Loucy (cell line): ENCODE results near the gene RBFOX2.

Experiments
- CTCF ChIP-seq: fragments of 200-600 bp; sonication (generic); conservative IDR thresholded peaks from 2 replicates; pipeline ENCODE4 v1.5.1; 2014; ENCODE audit warnings: mild to moderate bottlenecking, antibody characterized with exemption, low read length
- EZH2phosphoT487 ChIP-seq: fragments of 200-600 bp; IDR thresholded peaks from 2 replicates; pipeline ENCODE4 v1.6.1; 2018; ENCODE audit warnings: antibody characterized with exemption, mild to moderate bottlenecking, moderate library complexity, borderline replicate concordance

DNA sequence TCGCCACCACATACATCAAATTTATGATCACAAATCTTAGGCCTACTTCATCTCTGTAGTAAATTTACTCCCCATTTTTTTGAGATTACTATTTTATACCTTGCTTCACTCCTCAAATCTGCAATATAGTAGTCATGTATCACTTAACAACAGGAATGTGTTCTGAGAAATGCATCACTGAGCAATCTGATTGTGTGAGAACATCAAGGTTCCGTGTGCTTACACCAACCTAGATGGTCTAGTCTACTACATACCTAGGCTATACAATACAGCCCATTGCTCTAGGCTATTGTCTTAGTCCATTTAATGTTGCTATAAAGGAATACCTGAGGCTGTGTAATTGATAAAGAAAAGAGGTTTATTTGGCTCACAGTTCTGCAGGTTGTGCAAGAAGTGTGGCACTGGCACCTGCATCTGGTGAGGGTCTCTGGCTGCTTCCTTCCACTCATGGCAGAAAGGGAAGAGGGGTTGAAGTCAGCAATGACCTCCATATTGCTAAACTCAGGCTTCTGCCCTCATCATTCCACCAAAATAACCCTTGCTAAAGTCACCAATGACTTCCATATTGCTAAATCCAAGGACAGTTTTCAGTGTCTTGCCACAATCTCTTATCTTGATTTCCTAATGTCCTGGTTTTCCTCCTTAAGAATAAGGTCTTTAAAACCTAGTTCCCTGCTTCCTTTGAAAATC is 140.3 kb downstream of the RBFOX2 start:
- no peak for TF ChIP-seq CTCF
- TF ChIP-seq EZH2phosphoT487, result no peak
